ENCODE measurements around the gene FBP2. TPM values are rescaled to one million over a fixed set of nuclear protein-coding genes. Genes with fewer than 3 reads are reported as not detected.

The FBP2 gene
- total RNA-seq, 1 donor from 2014 or later = not detected

- Mint-ChIP-seq H3K36me3 (ENCODE audit: insufficient read depth) (no peaks in the 10 kb centered on the region), H3K27ac (no peak overlapping the region), H3K9me3 (ENCODE audit: low read depth) (no peaks in the 10 kb centered on the region), H3K4me3 (ENCODE audit: low read depth) (no peak overlapping the region), H3K27me3 (no peaks in the 10 kb centered on the region), H3K4me1 (ENCODE audit: low read depth) (no peaks in the 10 kb centered on the region)
- TF ChIP-seq, protein P1, sequence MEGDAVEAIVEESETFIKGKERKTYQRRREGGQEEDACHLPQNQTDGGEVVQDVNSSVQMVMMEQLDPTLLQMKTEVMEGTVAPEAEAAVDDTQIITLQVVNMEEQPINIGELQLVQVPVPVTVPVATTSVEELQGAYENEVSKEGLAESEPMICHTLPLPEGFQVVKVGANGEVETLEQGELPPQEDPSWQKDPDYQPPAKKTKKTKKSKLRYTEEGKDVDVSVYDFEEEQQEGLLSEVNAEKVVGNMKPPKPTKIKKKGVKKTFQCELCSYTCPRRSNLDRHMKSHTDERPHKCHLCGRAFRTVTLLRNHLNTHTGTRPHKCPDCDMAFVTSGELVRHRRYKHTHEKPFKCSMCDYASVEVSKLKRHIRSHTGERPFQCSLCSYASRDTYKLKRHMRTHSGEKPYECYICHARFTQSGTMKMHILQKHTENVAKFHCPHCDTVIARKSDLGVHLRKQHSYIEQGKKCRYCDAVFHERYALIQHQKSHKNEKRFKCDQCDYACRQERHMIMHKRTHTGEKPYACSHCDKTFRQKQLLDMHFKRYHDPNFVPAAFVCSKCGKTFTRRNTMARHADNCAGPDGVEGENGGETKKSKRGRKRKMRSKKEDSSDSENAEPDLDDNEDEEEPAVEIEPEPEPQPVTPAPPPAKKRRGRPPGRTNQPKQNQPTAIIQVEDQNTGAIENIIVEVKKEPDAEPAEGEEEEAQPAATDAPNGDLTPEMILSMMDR (IDR thresholded peaks at IDR 0.05; ENCODE audit: unreplicated experiment) = no peak
- DNase-seq (ENCODE audit: low spot score, unreplicated experiment) = no peak
Observed at GRCh38 chr9:94619026-94619425, 25.4 kb upstream of the FBP2 start.

- H3K36me3 Mint-ChIP-seq (ENCODE audit: insufficient read depth) = no peaks in the 10 kb centered on the region
- H3K27ac Mint-ChIP-seq = peak overlapping the region; percentile 56
- no peak for DNase-seq (ENCODE audit: low spot score, unreplicated experiment)
- TF ChIP-seq, protein P1 (IDR thresholded peaks at IDR 0.05; ENCODE audit: unreplicated experiment) = no peak
- peaks cover 30% of the 10 kb centered on the region for H3K4me1 Mint-ChIP-seq (ENCODE audit: low read depth)
- no peaks in the 10 kb centered on the region for H3K27me3 Mint-ChIP-seq
- no peak overlapping the region for H3K4me3 Mint-ChIP-seq (ENCODE audit: low read depth)
- H3K9me3 Mint-ChIP-seq (ENCODE audit: low read depth) = no peaks in the 10 kb centered on the region
Observed at GRCh38 chr9:94613003-94613402, 19.4 kb upstream of the FBP2 start.

GRCh38 chr9:94612071-94612470 lies 18.4 kb upstream of the FBP2 start:
- Mint-ChIP-seq H3K27ac (no peak overlapping the region), H3K4me1 (ENCODE audit: low read depth) (peaks cover 38% of the 10 kb centered on the region), H3K4me3 (ENCODE audit: low read depth) (no peak overlapping the region), H3K9me3 (ENCODE audit: low read depth) (no peaks in the 10 kb centered on the region), H3K36me3 (ENCODE audit: insufficient read depth) (no peaks in the 10 kb centered on the region), H3K27me3 (no peaks in the 10 kb centered on the region)
- TF ChIP-seq, protein P1 (IDR thresholded peaks at IDR 0.05; ENCODE audit: unreplicated experiment) = no peak
- no peak for DNase-seq (ENCODE audit: low spot score, unreplicated experiment)

- no peak overlapping the region for H3K4me3 Mint-ChIP-seq (ENCODE audit: low read depth)
- DNase-seq (ENCODE audit: low spot score, unreplicated experiment) = no peak
- TF ChIP-seq, protein P1 (IDR thresholded peaks at IDR 0.05; ENCODE audit: unreplicated experiment) = no peak
- no peak overlapping the region for H3K27ac Mint-ChIP-seq
- peaks cover 41% of the 10 kb centered on the region for H3K4me1 Mint-ChIP-seq (ENCODE audit: low read depth)
- no peaks in the 10 kb centered on the region for H3K36me3 Mint-ChIP-seq (ENCODE audit: insufficient read depth)
- no peaks in the 10 kb centered on the region for H3K27me3 Mint-ChIP-seq
- no peaks in the 10 kb centered on the region for H3K9me3 Mint-ChIP-seq (ENCODE audit: low read depth)
Observed at GRCh38 chr9:94611638-94612068, 18.0 kb upstream of the FBP2 start.

DNA sequence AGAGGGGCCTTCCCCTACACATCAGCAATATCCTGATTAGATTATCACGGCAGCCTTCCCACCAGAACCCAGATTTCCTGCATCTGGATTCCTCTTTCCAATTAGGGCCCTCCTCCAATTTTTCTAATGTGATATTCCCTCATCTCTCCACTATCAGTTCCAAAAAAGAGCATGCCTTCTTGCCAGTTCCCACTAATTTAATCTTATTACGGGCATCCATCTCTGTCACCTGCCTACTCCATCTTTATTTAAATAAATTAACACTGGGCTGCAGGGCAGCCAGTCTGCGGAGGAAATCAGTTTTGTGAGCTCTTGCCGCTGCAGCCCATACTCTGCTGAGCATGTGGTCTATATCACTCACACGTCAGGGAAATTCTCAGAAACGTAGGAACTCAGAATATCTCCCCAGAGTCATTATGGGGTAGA lies 16.6 kb upstream of the FBP2 start:
- Mint-ChIP-seq H3K4me1 (ENCODE audit: low read depth) (peaks cover 51% of the 10 kb centered on the region), H3K9me3 (ENCODE audit: low read depth) (no peaks in the 10 kb centered on the region), H3K36me3 (ENCODE audit: insufficient read depth) (no peaks in the 10 kb centered on the region), H3K27me3 (no peaks in the 10 kb centered on the region), H3K27ac (no peak overlapping the region), H3K4me3 (ENCODE audit: low read depth) (no peak overlapping the region)
- TF ChIP-seq, protein P1 (IDR thresholded peaks at IDR 0.05; ENCODE audit: unreplicated experiment) = no peak
- no peak for DNase-seq (ENCODE audit: low spot score, unreplicated experiment)
